H1 (cell line): Measurements from ENCODE around the gene MAVS.

Source experiments
- CEBPB ChIP-seq: IDR thresholded peaks from 2 replicates; pipeline ENCODE4 v1.6.1; 2012; ENCODE audit warnings: low read depth, low read length
- EGR1 ChIP-seq: IDR thresholded peaks from 2 replicates; pipeline ENCODE4 v1.6.1; 2011; ENCODE audit warnings: low read depth, low read length, borderline replicate concordance
- JUND ChIP-seq: IDR thresholded peaks from 2 replicates; pipeline ENCODE4 v1.6.1; 2011; ENCODE audit warnings: mild to moderate bottlenecking, improper control_type of control experiment, low read length
- MAFK ChIP-seq: IDR thresholded peaks from 2 replicates; pipeline ENCODE4 v1.6.1; 2012; ENCODE audit warnings: low read depth, mild to moderate bottlenecking, improper control_type of control experiment, low read length
- POLR2A ChIP-seq, 2 experiments: IDR thresholded peaks; 1 replicate in 1 of 2; 2 replicates in 1 of 2; pipeline ENCODE4 v1.6.1; 2011; ENCODE audit warnings: low read depth in 2 of 2, low read length in 2 of 2, mild to moderate bottlenecking in 2 of 2; ENCODE audit errors: control extremely low read depth in 1 of 2
- SP2 ChIP-seq: IDR thresholded peaks from 2 replicates; pipeline ENCODE4 v1.6.1; 2012; ENCODE audit warnings: mild to moderate bottlenecking, low read length, inconsistent platforms
- TF ChIP-seq, protein P1 (sequence below), 3 experiments: IDR thresholded peaks; 1 replicate in 2 of 3; 2 replicates in 1 of 3; pipeline versions ENCODE4 v1.5.1 to v1.6.1; 2011; ENCODE audit warnings: low read length in 3 of 3, mild to moderate bottlenecking in 3 of 3, inconsistent platforms in 2 of 3, low read depth in 1 of 3, moderate library complexity in 1 of 3; ENCODE audit not compliant: insufficient read depth in 1 of 3; ENCODE audit errors: control extremely low read depth in 1 of 3

DNA sequence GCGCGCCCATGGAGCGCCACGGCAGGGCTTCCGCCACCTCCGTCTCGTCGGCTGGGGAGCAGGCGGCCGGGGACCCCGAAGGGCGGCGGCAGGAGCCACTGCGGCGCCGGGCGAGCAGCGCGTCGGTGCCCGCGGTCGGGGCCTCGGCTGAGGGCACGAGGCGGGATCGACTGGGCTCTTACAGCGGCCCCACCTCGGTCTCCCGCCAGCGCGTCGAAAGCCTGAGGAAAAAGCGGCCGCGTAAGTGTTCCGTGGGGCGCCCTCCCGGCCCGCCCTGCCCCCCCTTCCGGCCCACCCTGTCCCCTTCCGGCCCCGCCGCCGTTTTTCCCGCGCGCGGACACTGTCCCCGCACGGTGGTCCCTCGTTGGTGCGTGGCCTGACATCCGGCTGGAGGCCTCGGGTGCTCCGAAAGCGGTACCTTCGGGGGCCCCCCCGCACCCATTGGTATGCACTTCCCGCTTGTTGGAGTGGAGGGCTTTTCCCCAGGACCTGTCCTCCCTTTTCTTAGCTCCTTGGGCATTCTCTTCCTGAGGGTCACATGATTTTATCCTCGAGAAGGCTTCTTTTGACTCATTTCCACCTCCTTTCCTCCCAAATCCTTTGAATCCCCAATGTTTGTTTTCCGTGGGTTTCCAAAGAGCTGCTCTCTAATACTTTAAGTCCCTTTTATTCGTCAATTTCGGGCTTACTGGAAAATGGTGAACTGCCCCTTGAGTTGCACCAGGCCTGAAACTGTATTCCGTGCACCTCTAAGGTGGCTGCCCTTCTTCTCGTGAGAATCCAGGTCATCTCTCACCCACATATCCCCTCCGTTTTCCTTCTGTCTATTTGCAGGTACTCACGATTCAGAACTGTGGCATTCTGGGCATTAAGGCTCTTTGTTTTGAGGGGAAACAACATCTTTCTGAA, 43.1 kb downstream of the MAVS start:
- no peak; a peak in 1 of 3 replicates for TF ChIP-seq POLR2A (IDR thresholded peaks at IDR 0.05; ENCODE audit: control extremely low read depth in 1 of 2, low read depth in 2 of 2, low read length in 2 of 2)
- no peak for TF ChIP-seq JUND
- no peak for TF ChIP-seq CEBPB
- TF ChIP-seq, protein P1, sequence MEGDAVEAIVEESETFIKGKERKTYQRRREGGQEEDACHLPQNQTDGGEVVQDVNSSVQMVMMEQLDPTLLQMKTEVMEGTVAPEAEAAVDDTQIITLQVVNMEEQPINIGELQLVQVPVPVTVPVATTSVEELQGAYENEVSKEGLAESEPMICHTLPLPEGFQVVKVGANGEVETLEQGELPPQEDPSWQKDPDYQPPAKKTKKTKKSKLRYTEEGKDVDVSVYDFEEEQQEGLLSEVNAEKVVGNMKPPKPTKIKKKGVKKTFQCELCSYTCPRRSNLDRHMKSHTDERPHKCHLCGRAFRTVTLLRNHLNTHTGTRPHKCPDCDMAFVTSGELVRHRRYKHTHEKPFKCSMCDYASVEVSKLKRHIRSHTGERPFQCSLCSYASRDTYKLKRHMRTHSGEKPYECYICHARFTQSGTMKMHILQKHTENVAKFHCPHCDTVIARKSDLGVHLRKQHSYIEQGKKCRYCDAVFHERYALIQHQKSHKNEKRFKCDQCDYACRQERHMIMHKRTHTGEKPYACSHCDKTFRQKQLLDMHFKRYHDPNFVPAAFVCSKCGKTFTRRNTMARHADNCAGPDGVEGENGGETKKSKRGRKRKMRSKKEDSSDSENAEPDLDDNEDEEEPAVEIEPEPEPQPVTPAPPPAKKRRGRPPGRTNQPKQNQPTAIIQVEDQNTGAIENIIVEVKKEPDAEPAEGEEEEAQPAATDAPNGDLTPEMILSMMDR (IDR thresholded peaks at IDR 0.05; ENCODE audit: control extremely low read depth in 1 of 3, insufficient read depth in 1 of 3, low read depth in 1 of 3, low read length in 3 of 3) = no peak
- no peak for TF ChIP-seq MAFK
- TF ChIP-seq SP2 = no peak
- TF ChIP-seq EGR1 = no peak
